Stimulated activated CD4-positive, alpha-beta T cell treated with anti-CD3 and anti-CD28 coated beads, Interleukin-2, amount 100 ng/mL, for 48 hours (primary cell): Measurements from ENCODE around the gene TMCO6.
"Not testable (repeated sequence)": the region's sequence is repeated elsewhere in the genome, so short reads cannot be mapped to it uniquely, and the experiment has no call there.

Experiments
- DNase-seq, 2 donors: peaks; one replicate each; pipeline ENCODE4 v3.0.0-alpha.2; 2020

TMCO6 gene

DNA sequence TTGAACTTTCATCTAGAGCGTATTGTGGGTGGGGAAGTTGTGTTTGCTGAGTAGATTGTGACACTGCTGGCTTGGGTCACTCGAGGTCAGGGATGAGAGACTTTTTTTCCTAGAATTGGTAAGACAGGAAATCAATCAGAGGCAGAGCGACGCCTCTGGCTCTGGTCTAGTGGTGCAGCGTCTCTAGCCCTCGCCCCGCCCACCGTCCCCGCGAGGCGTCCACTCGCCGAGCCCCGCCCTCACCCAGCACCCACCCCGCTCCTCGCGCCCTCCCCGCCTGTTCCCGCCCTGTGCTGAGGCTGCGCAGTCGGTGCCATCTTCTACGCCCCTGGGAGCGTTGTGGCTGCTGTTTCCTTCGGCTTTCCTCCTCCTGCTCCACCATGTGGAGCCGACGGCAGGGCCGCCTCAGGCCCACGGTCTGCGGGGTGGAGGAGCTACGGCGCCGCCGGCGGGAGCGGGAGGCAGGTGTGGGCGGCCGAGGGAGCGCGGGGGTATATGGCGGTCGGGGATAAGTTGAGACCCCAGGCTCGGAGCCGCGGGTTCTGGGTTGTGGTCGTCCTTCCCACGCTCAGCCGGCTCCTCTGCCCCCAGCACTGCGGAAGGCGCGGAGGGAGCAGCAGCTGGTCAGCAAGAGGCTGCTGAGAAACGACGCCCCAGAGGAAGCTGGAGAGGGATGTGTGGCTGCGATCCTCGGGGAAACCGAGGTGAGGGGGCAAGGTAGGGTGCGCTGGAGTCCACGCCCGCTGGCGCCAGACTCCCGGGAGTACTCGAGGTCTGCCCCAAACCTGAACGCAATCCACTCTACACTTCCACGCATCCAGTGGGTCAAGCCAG is at the start of gene TMCO6:
Gene TMCO6, plus strand, starts transcription at position 304 of the 834 bp plus-strand sequence. Its CDS starts 77 bp downstream, at position 381.
- DNase-seq: peak; percentile 97 to 98

DNA sequence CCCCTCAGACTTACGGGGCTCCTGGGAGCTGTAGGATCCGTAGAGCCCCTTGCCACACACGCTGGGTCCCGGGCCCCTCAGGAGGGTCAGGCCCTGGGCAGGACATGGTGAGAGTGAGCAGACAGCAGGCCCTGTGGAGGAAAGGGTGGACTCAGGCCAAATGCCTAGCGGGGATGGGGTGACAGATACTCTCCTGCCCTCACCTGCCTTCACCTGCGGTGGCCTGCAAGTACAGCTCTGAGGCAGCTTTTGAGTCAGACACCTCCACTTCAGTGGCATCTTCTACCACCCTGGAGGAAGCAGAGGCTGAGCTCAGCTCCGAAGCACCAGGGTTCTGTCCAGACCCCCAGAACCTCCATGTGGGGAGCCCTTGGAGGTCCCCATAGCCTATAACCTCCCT is 48.4 kb upstream of the TMCO6 start:
- no peak for DNase-seq

DNA sequence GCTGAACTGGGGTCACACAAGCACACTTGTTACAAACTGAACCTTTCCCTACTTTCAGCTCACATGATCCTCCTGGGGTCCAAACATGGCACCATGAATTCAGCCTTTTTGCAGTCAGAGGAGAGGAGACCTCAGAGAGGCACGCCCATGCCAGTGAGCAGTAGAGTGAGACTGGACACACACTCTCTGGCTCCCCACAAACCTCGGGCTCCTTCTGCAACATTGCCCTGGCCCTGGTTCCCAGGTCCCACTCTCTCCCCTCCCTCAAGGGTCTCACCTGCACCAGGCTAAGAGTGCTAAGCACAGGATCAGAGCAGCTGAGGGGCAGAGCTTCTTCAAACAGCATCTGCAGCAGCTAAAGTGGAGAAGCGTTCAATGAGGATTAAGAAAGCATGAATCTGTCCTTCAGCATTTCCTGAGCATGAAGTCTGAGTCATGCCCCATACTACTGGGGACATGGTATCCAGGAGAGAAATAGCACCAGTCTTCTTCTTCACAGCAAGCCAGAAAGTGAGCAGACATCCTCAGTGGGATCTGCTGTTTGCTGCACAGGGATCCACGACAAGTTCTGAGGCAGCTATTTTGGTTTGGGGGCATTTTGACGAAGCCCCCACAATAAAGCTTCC is 47.4 kb upstream of the TMCO6 start:
- no peak for DNase-seq

DNA sequence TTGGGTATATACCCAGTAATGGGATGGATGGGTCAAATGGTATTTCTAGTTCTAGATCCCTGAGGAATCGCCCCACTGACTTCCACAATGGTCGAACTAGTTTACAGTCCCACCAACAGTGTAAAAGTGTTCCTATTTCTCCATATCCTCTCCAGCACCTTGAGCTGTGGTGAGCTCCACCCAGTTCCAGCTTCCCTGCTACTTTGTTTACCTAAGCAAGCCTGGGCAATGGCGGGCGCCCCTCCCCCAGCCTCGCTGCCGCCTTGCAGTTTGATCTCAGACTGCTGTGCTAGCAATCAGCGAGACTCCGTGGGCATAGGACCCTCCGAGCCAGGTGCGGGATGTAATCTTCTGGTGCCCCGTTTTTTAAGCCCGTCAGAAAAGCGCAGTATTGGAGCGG is 46.2 kb upstream of the TMCO6 start:
- not testable (repeated sequence) for DNase-seq

DNA sequence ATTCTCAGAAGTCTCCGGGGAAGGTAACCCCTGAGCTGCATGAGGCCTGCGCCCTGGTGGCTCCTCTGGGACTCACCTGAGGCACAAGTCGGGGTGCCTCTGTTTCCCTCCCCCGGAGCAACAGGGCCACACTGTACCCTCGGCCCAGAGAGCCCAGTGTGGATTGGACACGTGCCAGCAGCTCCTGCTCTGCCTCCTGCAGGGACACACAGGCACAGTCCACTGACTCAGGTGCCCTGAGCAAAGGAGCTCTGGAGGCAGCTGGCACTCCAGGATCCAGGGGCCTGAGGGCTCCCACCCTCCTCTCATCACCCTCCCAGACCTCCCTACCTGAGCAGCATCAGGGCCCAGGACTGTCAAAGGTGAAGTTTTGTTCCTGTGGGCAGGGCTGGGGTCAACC is 45.1 kb upstream of the TMCO6 start:
- no peak for DNase-seq

DNA sequence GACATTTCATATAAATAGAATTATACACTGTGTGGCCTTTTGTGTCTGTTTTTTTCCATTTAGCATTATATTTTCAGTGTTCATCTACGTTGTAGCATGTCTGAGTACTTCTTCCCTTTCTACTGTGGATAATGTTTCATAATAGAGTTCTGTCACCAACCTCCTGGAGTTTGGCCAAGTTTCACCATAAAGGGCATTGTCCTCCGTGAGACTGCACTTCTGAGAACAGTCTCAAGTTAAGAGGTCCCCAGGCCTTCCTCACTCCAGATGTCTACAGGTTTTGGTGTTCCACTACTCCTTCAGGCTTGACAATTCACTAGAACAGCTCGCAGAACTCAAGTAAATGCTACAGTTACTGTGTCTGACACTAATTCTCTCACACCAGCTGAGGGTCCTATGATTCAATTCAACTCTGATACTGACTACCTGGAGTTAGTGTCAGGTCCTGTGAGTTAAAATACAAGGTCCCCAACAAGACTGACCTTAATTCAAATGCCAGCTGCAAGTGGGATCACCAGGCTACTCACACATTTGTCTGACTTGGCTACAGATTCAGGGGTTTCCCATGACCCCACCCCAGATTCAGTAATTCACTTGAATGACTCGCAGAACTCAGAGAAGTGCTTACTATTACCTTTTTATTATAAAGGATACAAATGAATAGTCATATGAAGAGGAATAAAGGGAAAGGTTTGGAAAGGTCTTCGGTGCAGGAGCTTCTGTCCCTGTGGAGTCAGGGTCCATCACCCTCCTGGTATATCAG is 43.5 kb upstream of the TMCO6 start:
- no peak for DNase-seq

DNA sequence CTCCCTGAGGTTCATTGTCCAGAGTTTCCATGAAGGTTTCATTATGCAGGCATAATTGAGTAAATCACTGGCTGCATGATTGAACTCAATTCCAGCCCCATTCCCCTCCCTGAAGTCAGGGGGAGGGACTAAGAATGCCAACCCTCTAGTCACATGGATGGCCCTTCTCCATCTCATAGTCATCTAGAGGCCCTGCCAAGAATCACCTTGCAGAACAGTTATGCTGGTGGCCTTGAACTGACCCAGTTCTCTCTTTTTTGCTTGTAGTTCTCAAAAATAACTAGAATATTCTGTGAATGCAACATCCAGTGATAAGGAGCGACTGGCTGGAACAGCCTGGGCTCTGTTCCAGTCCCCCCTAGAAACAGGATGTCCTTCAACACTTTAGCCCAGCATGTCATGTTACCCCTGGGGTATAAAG is 42.9 kb upstream of the TMCO6 start:
- DNase-seq: no peak

DNA sequence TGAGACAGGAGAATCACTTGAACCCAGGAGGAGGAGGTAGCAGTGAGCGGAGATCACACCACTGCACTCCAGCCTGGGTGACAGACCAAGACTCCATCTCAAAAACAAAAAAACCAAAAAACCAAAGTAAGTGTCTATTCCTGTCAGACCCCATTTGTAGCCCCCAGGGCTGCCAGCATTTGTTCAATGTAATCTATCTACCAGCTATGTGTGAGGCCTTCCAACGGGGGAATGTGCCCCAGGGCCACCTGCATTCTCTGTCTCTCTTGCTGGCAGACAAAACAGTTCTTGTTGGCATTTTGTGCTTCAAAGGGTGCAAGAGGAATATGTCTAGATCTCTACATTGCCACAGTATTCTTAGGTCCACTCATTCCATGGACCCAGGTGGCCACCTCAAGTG is 40.4 kb upstream of the TMCO6 start:
- no peak for DNase-seq

DNA sequence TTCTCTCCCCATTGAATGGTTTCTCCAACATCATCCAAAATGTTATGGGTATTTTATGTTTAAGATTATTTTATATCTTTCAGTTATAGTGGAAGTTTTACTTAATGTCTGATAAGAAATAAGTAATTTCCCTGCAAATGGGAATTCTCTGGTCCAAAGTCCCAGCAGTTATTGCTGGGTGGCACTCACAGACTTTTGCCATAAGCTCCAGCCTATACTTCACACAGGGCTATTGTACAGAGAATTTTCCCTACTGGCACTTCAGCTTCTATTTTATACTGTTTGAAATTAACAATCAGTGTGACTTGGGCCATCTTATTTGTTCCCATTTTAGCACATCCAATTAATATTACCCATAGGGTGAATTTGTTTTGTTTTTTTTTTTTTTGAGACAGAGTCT is 39.2 kb upstream of the TMCO6 start:
- DNase-seq: no peak

DNA sequence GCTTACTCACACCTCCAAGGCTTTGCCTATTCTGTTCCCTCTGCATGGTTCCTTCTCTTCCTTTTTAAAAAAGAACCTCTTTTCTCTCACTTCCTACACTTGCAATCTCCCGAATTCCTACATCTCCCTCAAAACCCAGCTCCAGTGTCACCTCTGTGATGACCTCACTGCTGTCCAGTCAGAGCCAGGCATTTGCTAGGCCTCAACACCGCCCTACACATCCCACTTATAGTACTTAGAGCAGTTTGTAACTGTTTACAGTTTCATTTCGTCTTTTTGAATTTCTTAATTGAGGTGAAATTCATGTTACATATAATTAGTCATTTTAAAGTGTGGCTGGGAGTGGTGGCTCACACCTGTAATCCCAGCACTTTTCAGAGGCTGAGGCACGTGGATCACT is 37.1 kb upstream of the TMCO6 start:
- DNase-seq: no peak

DNA sequence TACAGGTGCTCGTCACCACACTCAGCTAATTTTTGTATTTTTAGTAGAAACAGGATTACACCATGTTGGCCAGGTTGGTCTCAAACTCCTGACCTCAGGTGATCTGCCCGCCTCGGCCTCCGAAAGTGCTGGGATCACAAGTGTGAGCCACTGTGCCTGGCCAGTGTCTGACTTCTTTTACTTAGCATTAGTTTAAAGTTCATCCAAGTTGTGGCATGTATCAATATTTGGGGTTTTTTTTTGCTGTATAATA is 35.9 kb upstream of the TMCO6 start:
- not testable (repeated sequence) for DNase-seq

DNA sequence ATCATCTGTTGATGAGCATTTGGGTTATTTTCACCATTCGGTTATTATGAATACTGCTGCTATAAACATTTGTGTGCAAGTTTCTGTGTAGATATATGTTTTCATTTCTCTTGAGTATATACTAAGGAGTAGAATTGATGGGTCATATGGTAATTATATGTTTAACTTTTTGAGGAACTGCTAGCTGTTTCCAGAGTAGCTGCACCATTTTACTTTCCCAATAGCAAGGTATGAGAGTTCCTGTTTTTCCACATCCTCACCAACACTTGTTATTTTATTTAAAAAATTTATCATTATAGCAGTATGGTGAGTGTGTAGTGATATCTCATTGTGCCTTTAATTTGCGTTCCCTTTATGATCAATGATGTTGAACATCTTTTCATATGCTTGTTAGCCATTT is 35.5 kb upstream of the TMCO6 start:
- DNase-seq: no peak

DNA sequence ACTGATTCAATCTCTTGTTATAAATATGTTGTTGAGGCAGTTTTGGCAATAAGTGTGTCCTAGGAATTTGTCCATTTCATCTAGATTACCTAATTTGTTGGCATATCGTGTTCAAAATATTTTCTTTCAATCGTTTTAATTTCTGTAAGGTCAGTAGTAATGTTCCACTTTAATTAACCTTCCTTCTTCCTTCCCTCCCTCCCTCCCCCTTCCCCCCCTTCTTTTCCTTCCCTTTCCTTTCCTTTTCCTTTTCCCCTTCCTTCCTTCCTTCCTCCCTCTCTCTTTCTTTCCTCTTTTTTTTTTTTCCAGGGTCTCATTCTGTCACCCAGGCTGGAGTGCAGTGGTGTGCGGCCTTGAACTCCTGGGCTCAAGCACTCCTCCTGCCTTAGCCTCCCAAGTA is 33.4 kb upstream of the TMCO6 start:
- no peak for DNase-seq

DNA sequence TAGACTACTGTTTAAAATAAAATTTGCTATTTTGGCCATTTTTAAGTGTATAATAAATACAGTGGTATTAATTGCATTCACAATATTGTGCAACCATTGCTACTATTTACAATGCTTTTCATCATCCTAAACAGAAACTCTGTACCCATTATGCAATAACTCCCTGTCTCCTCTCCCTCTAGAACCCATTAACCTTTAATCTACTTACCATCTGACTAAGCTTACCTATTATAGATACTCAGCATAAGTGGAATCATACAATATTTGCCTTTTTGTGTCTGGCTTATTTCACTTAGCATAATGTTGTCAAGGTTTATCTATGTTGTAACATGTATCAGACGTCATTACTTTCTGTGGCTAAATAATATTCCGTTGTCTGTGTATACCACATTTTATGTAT is 32.2 kb upstream of the TMCO6 start:
- DNase-seq: no peak

DNA sequence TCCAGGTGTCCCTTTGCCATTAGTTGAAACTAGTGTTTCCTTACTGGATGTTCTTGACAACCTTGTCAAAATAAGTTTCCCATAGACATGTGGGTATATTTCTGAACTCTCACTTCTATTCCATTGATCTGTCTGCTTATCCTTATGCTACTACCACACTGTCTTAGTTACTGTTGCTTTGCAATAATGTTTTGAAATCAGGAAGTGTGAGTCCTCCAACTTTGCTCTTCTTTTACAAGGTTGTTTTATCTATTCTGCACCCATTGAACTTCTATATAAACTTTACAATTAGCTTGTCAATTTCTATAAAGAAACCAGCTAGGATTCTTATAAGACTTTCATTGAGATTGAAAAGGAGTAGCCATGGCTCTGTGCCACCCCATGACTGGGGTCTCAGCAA is 30.5 kb upstream of the TMCO6 start:
- DNase-seq: no peak

DNA sequence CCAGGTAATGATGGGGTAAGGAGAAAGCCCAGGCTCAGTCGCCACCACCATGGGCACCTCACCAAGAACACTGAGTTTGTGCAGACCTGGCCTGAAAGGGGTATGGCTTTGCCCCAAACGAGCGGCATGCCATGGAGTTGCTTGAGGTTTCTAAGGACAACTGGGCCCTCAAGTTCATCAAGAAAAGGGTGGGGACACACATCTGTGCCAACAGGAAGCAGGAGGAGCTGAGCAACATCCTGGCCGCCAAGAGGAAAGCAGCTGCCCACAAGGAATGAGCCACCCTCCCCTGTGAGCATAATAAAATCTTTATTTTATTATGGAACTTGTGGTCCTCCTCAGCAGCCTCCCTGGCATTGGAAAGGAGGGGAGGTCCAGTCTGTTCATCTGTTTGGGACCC is 30.1 kb upstream of the TMCO6 start:
- no peak for DNase-seq

DNA sequence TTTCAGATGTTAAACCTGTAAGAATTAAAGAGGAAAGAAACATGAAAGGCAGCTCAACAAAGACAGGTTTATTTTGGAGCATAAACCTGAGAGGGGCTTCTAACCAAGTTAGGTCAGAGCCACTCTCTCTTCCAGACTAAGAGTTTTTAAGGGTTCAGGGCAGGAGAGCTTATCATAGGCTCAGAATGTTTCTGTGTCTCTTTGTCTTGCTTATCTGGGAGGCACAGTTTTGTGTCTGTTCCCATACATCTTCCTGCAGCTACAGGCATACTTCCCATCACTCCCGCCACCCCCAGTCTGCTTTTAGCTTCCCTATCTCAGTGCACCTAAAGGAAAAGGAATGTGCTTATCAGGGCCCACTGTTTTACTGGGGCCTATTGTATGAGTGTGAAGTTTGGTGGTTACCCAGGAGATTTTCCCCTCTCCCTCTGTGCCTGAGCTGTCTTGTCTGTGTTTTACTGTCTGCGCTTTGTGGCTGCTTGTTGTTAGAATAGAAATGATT is 28.2 kb upstream of the TMCO6 start:
- DNase-seq: no peak

DNA sequence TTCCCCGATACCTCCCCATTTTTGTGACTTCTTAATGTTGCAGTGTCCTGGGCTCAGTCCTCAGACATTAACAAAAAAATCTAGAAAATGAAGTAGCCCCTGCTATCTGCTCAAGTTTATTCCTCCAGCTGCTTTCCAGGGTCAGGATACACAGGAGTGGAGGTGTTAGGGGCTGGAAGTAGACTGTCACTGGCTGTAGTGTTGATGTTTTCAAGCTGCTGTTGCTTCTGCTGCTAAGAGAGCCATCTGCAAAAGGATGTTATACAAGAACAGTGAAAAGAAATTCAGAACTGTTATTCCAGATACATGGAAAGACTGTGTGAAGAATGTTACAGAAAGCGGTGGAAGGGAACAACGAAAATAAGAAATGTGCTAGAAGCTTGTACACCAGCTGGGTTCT is 16.9 kb upstream of the TMCO6 start:
- DNase-seq: no peak

DNA sequence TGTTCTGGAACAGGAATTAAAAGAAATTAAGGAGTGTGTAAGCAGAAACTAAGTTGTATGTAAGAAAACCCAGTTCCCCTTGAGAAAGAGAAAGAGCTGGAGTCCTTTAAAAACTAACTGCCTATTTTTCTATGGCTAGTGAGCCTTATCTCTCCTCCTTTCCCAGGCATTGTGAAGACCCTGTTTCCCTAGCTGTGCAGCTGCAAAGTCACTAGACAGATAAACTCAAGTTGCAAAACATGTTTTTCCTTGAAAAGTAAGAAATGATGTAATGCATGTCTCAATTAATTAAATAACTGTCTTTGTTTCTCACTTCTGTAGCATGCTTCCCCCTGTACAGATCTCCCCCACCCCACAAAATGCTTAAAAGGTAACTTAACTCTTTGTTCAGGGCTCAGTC is 16.2 kb upstream of the TMCO6 start:
- DNase-seq: not testable (repeated sequence)

DNA sequence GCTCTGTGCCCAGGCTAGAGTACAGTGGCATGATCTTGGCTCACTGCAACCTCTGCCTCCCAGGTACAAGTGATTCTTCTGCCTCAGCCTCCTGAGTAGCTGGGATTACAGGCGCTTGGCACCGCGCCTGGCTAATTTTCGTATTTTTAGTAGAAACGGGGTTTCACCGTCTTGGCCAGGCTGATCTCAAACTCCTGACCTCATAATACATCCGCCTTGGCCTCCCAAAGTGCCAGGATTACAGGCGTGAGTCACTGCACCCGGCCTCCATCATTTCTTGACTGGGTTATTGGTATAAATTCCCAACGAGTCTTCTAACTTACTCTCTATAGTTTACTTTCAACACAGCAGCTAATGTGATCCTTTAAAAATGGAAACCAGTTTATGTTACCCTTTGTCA is 14.4 kb upstream of the TMCO6 start:
- DNase-seq: not testable (repeated sequence)

DNA sequence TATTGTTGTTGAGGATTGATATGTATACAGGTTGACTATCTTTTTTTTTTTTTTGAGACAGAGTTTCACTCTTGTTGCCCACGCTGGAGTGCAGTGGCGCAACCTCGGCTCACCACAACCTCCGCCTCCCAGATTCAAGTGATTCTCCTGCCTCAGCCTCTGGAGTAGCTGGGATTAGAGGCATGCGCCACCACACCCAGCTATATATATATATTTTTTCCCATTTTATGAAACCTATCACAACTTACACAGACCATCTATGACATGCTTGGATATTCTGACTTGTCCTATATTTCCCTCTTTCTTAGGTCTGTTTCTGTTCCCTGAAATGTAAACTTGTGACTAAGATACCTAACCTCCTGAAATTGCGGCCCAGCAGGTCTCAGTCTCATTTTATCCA is 11.3 kb upstream of the TMCO6 start:
- DNase-seq: no peak

DNA sequence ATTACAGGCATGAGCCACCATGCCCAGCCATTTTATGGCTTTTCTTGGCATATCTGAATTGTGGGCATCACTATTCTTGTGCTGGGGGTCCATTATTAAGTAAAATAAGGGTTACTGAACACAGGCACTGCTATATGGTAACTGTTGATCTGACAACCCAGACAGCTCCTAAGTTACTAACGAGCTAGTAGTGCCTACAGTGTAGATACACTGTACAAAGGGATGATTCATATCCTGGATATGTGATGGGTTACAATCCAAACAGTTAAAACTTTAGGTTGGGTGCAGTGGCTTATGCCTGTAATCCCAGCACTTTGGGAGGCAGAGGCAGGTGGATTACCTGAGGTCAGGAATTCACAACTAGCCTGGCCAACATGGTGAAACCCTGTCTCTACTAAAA is 10.5 kb upstream of the TMCO6 start:
- no peak for DNase-seq

DNA sequence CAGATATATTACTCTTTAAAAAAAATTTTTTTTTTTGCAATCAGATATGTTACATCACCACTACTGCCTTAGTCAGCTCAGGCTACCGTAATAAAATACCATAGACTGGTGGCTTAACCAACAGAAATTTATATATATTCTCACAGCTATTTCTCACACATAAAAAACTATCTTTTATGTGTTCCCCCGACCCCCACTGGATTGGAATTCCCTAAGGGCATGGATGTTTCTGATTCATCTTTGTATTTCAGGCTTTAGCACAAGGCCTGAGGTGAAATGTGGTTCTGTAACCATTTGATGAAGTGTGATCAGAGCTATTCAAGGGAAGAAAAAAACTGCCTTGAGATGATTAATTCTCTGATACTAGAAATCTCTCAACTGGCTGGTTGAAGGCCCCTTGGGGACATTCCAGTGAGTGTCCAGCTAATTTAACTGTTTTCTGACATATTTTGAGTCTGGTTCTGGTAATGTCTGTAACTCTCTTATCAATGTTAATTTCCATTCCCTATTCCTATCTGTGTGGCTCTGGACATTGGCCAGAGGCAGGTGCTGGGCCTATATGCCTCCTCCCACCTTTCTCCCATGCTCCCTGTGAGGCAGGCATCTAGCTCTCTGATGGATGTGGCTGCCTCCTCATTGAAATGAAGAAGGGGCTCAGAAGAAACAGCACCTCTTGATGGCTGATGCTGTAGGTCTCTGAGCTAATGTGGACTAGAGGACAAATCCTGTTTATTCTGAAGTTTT is 8.8 kb upstream of the TMCO6 start:
- DNase-seq: no peak
